Natural killer cell (primary cell): ENCODE results near the gene EIF4G2. TPM values are rescaled to one million over a fixed set of nuclear protein-coding genes. Genes with fewer than 3 reads are reported as not detected.
"Not testable (repeated sequence)": the region's sequence is repeated elsewhere in the genome, so short reads cannot be mapped to it uniquely, and the experiment has no call there.

ENCODE experiments used
- ATAC-seq, 3 donors: fragments of 150-1000 bp in 2 of 3; fragments of 200-7000 bp in 1 of 3; cut with Tn5 transposase; 1 replicate in 1 of 3; 2 replicates in 2 of 3; pipeline ENCODE4 v1.10.0; 2021; ENCODE audit warnings: mild to moderate bottlenecking in 2 of 3, moderate library complexity in 2 of 3
- DNase-seq, 2 donors: peaks; one replicate each; pipeline versions ENCODE4 v3.0.0 to v3.0.0-alpha.2; 2013 to 2021; ENCODE audit warnings: mixed read lengths in 1 of 2
- H3K27ac ChIP-seq: one replicate; pipeline ENCODE4 v1.5.1; 2013; ENCODE audit warnings: mild to moderate bottlenecking, low read length
- H3K27me3 ChIP-seq: one replicate; pipeline ENCODE4 v1.6.1; 2013; ENCODE audit warnings: low read length; ENCODE audit not compliant: control insufficient read depth, insufficient read depth
- H3K36me3 ChIP-seq: one replicate; pipeline ENCODE4 v1.6.1; 2013; ENCODE audit warnings: low read length; ENCODE audit not compliant: control insufficient read depth, insufficient read depth
- H3K4me1 ChIP-seq: one replicate; pipeline ENCODE4 v1.6.1; 2013; ENCODE audit warnings: low read length; ENCODE audit not compliant: control insufficient read depth, insufficient read depth
- H3K4me3 ChIP-seq: one replicate; pipeline ENCODE4 v1.5.1; 2013; ENCODE audit warnings: low read length
- H3K9me3 ChIP-seq: one replicate; pipeline ENCODE4 v1.6.1; 2013; ENCODE audit warnings: low read length; ENCODE audit not compliant: control insufficient read depth, insufficient read depth
- H3K27ac Mint-ChIP-seq, 2 donors: one replicate each; pipeline ENCODE4 v1.8.0; 2022; ENCODE audit warnings: mild to moderate bottlenecking in 2 of 2, mixed read lengths in 2 of 2, moderate library complexity in 1 of 2
- H3K27me3 Mint-ChIP-seq, 2 donors: one replicate each; pipeline ENCODE4 v1.8.0; 2022; ENCODE audit warnings: low read depth in 2 of 2, mixed read lengths in 2 of 2
- H3K36me3 Mint-ChIP-seq: one replicate; pipeline ENCODE4 v1.8.0; 2022; ENCODE audit warnings: mixed read lengths
- H3K4me1 Mint-ChIP-seq, 2 donors: one replicate each; pipeline ENCODE4 v1.8.0; 2022; ENCODE audit warnings: mixed read lengths in 2 of 2
- H3K4me3 Mint-ChIP-seq: one replicate; pipeline ENCODE4 v1.8.0; 2022; ENCODE audit warnings: mild to moderate bottlenecking, moderate library complexity, mixed read lengths
- H3K9me3 Mint-ChIP-seq, 2 donors: one replicate each; pipeline ENCODE4 v1.8.0; 2022; ENCODE audit warnings: mixed read lengths in 2 of 2
- WGBS: methylation state at CpG from one replicate; pipeline ENCODE4 v1.1.7; 2013; ENCODE audit warnings: missing lambda C conversion rate; ENCODE audit not compliant: insufficient coverage; 5-methylcytosine and 5-hydroxymethylcytosine counted together
- intact Hi-C: fragments of 100-400 bp; cut with micrococcal nuclease; formaldehyde crosslinking; loops from one replicate; pipeline ENCODE4 v1.14.2; 2022
- total RNA-seq, 4 donors: library from RNA; stranded (reverse); fragments of 120-200 nt in 1 of 4; gene quantifications; one replicate each; pipeline versions ENCODE4 v1.2.3 to v1.2.4, GENCODE V29; 2013 to 2022
- TF ChIP-seq, protein P1 (sequence below): fragments of 200-600 bp; IDR thresholded peaks from one replicate; pipeline ENCODE4 v1.8.0; 2022; ENCODE audit warnings: antibody characterized with exemption

EIF4G2 gene
- total RNA-seq, 3 donors from 2014 or later (not counting 1 experiment from before 2014, with no cell fraction given): 718 to 820 (median 751) TPM

- peaks cover 6 to 7% of the 10 kb centered on the region in 2 donors for H3K4me1 Mint-ChIP-seq
- Histone ChIP-seq H3K27me3 (no peaks in the 10 kb centered on the region), H3K4me3 (no peak overlapping the region), H3K36me3 (no peaks in the 10 kb centered on the region), H3K27ac (no peak overlapping the region), H3K9me3 (no peaks in the 10 kb centered on the region), H3K4me1 (no peaks in the 10 kb centered on the region)
- no peak overlapping the region for H3K27ac Mint-ChIP-seq
- no peak for DNase-seq
- intact Hi-C loops: no loop called here
- H3K4me3 Mint-ChIP-seq: no peak overlapping the region
- WGBS: 94% methylated on average over 2 of the region's 2 CpGs
- H3K27me3 Mint-ChIP-seq: no peaks in the 10 kb centered on the region
- no peaks in the 10 kb centered on the region for H3K36me3 Mint-ChIP-seq
- TF ChIP-seq, protein P1, sequence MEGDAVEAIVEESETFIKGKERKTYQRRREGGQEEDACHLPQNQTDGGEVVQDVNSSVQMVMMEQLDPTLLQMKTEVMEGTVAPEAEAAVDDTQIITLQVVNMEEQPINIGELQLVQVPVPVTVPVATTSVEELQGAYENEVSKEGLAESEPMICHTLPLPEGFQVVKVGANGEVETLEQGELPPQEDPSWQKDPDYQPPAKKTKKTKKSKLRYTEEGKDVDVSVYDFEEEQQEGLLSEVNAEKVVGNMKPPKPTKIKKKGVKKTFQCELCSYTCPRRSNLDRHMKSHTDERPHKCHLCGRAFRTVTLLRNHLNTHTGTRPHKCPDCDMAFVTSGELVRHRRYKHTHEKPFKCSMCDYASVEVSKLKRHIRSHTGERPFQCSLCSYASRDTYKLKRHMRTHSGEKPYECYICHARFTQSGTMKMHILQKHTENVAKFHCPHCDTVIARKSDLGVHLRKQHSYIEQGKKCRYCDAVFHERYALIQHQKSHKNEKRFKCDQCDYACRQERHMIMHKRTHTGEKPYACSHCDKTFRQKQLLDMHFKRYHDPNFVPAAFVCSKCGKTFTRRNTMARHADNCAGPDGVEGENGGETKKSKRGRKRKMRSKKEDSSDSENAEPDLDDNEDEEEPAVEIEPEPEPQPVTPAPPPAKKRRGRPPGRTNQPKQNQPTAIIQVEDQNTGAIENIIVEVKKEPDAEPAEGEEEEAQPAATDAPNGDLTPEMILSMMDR: no peak
- ATAC-seq: no peak
- H3K9me3 Mint-ChIP-seq: no peaks in the 10 kb centered on the region
Measured at GRCh38 chr11:10828402-10828801, 19.7 kb upstream of the EIF4G2 start.

DNA sequence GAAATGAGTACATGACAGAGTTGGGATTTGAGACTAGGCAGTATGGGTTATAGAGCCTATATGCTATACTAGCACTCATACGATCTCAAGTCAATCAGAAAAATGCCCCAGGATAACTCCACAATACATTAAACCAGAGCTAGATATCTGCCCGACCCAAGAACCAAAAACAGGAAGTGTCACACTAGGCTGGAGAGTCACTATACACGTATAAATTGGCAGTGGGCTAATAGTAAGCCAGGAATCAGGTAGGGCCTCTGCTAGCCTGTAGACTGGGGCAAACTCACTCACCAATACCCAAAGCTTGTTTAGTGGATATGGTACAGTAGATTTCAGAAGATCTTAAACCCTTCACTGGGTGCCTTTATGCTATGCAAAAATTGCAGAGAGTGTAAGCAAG, 16.2 kb upstream of the EIF4G2 start:
- Mint-ChIP-seq H3K9me3 (no peaks in the 10 kb centered on the region), H3K27me3 (no peaks in the 10 kb centered on the region), H3K4me1 (peaks cover 12 to 13% of the 10 kb centered on the region in 2 donors), H3K27ac (peak overlapping the region in 1 of 2 donors; percentile 15), H3K36me3 (no peaks in the 10 kb centered on the region), H3K4me3 (no peak overlapping the region)
- intact Hi-C loops: no loop called here
- H3K36me3 ChIP-seq: no peaks in the 10 kb centered on the region
- H3K4me3 ChIP-seq: no peak overlapping the region
- DNase-seq (no peak), ATAC-seq (no peak)
- H3K4me1 ChIP-seq: no peaks in the 10 kb centered on the region
- H3K27me3 ChIP-seq: no peaks in the 10 kb centered on the region
- no peaks in the 10 kb centered on the region for H3K9me3 ChIP-seq
- no CpG with 5 or more reads among the region's 3 CpGs for WGBS
- TF ChIP-seq, protein P1: no peak
- H3K27ac ChIP-seq: no peak overlapping the region

GRCh38 chr11:10823152-10823579, 14.4 kb upstream of the EIF4G2 start:
- Histone ChIP-seq H3K27ac (peak overlapping the region; percentile 20), H3K27me3 (no peaks in the 10 kb centered on the region), H3K9me3 (no peaks in the 10 kb centered on the region), H3K4me3 (no peak overlapping the region), H3K4me1 (no peaks in the 10 kb centered on the region), H3K36me3 (no peaks in the 10 kb centered on the region)
- H3K4me1 Mint-ChIP-seq: peaks cover 12 to 13% of the 10 kb centered on the region in 2 donors
- peak overlapping the region; percentile 64 to 81 for H3K27ac Mint-ChIP-seq
- H3K36me3 Mint-ChIP-seq: no peaks in the 10 kb centered on the region
- DNase-seq (peak in 1 of 2 donors; percentile 21), ATAC-seq (peak in 2 of 3 donors; percentile 48 to 62)
- TF ChIP-seq, protein P1: no peak
- no peaks in the 10 kb centered on the region for H3K9me3 Mint-ChIP-seq
- WGBS: 44% methylated on average over 2 of the region's 2 CpGs
- intact Hi-C loops: no loop called here
- peak overlapping the region; percentile 25 for H3K4me3 Mint-ChIP-seq
- no peaks in the 10 kb centered on the region for H3K27me3 Mint-ChIP-seq

DNA sequence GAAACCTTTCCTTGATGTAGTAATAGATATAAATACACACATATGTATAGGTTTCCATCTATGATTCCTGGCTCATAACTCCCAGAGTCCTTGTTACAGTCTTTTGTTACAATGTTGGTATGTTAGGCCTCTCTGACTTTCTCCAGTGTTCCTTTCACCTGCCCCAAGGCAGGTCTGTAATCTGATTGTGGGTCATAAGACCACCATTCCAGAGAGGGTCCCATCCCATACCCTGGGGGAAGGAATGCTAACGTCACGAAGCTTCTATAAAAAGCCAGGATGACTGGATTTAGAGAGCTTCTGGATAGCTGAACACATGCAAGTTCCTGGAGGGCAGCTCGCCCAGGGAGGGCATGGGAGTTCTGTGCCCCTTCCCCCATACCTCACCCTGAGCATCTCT, 13.8 kb upstream of the EIF4G2 start:
- H3K9me3 ChIP-seq, H3K27me3 Mint-ChIP-seq, intact Hi-C loops, H3K4me3 Mint-ChIP-seq, H3K27ac ChIP-seq, H3K4me3 ChIP-seq, DNase-seq, H3K4me1 ChIP-seq, H3K9me3 Mint-ChIP-seq, ATAC-seq, H3K36me3 Mint-ChIP-seq, H3K36me3 ChIP-seq, H3K27me3 ChIP-seq: not testable (repeated sequence)
- WGBS: 100% methylated on average over 2 of the region's 3 CpGs
- Mint-ChIP-seq H3K27ac (peak overlapping the region in 1 of 2 donors; percentile 81), H3K4me1 (peaks cover 12 to 13% of the 10 kb centered on the region in 2 donors)
